HepG2 (cell line): Measurements from ENCODE around the gene TNFAIP2. TPM values are rescaled to one million over a fixed set of nuclear protein-coding genes. Genes with fewer than 3 reads are reported as not detected.

Experiments
- ATAC-seq: fragments of 200-7000 bp; cut with Tn5 transposase; 3 replicates; pipeline ENCODE4 v1.9.1; 2020; ENCODE audit warnings: mild to moderate bottlenecking, moderate library complexity
- BruUV-seq: library from RNA; stranded (reverse); fragments of 400-500 nt; replicated peaks from 2 replicates; lab custom pipeline; 2021; lab: Mats Ljungman, UMichigan
- CTCF ChIA-PET: fragments of 300-600 bp; formaldehyde crosslinking; extraction: SDS; loops from one replicate; lab custom pipeline; 2021; ENCODE audit warnings: low total read pairs, inconsistent platforms, low intra/inter-chr PET ratio; lab: Yijun Ruan, JAX
- POLR2A ChIA-PET: fragments of 350-600 bp; sonication (Branson Sonifier 250); formaldehyde crosslinking; loops from one replicate; lab custom pipeline; 2020; ENCODE audit warnings: antibody characterized with exemption, inconsistent platforms; lab: Yijun Ruan, JAX
- DNase-seq: peaks from one replicate; pipeline ENCODE4 v3.0.0-alpha.2; 2015; ENCODE audit warnings: low spot score
- FAIRE-seq: peaks from 3 replicates; lab custom pipeline; 2011; peaks lifted over from hg19 to GRCh38; lab: Jason Lieb, UNC
- H2AFZ ChIP-seq: one replicate; pipeline ENCODE4 v1.6.1; 2011; ENCODE audit warnings: low read length, inconsistent platforms
- H3K27ac ChIP-seq: fragments of 300-600 bp; 3 replicates; pipeline ENCODE4 v1.8.0; 2011; ENCODE audit warnings: mixed run types, mild to moderate bottlenecking, mixed read lengths, low read length, inconsistent platforms; ENCODE audit not compliant: insufficient read depth; ENCODE audit errors: extremely low read length
- H3K27me3 ChIP-seq, 2 experiments: fragments of 200-600 bp in 1 of 2; 2 replicates in 1 of 2; 3 replicates in 1 of 2; pipeline versions ENCODE4 v1.6.0 to v1.8.0; 2011; ENCODE audit warnings: low read length in 2 of 2, mild to moderate bottlenecking in 2 of 2, moderate library complexity in 2 of 2, inconsistent platforms in 1 of 2; ENCODE audit not compliant: insufficient read depth in 2 of 2, control insufficient read depth in 1 of 2
- H3K36me3 ChIP-seq, 2 experiments: fragments of 200-600 bp in 1 of 2; replicated peaks in 1 of 2; 2 replicates in 1 of 2; 3 replicates in 1 of 2; pipeline versions ENCODE4 v1.5.1 to v1.8.0; 2011; ENCODE audit warnings: low read length in 2 of 2, inconsistent platforms in 1 of 2; ENCODE audit not compliant: insufficient read depth in 2 of 2, control insufficient read depth in 1 of 2
- H3K4me1 ChIP-seq: 2 replicates; pipeline ENCODE4 v1.5.1; 2012; ENCODE audit warnings: low read length, inconsistent platforms; ENCODE audit not compliant: insufficient read depth
- H3K4me2 ChIP-seq: 2 replicates; pipeline ENCODE4 v1.6.0; 2011; ENCODE audit warnings: low read depth, low read length, inconsistent platforms
- H3K4me3 ChIP-seq, 3 experiments: fragments of 200-600 bp in 1 of 3; sonication (generic), shearing (Covaris generic) in 1 of 3; replicated peaks in 1 of 3; 2 replicates each; pipeline ENCODE4 v1.5.1; 2011 to 2016; ENCODE audit warnings: low read length in 3 of 3, inconsistent platforms in 2 of 3, low read depth in 2 of 3, mild to moderate bottlenecking in 2 of 3, control low read depth in 1 of 3, mixed read lengths in 1 of 3; ENCODE audit not compliant: insufficient read depth in 1 of 3
- H3K79me2 ChIP-seq: one replicate; pipeline ENCODE4 v1.6.1; 2011; ENCODE audit warnings: low read length, inconsistent platforms; ENCODE audit not compliant: insufficient read depth
- H3K9ac ChIP-seq: 2 replicates; pipeline ENCODE4 v1.6.0; 2011; ENCODE audit warnings: mild to moderate bottlenecking, low read depth, low read length, inconsistent platforms; ENCODE audit not compliant: insufficient read depth
- H3K9me3 ChIP-seq: 2 replicates; pipeline ENCODE4 v1.5.1; 2012; ENCODE audit warnings: mild to moderate bottlenecking, low read length
- H4K20me1 ChIP-seq: 2 replicates; pipeline ENCODE4 v1.6.0; 2011; ENCODE audit warnings: inconsistent platforms, mild to moderate bottlenecking, low read length, moderate library complexity; ENCODE audit not compliant: insufficient read depth
- ELF4 ChIP-seq: sonication (generic); formaldehyde crosslinking; IDR thresholded peaks from 2 replicates; pipeline ENCODE4 v1.5.0; 2020; ENCODE audit warnings: missing genetic modification reagents, mild to moderate bottlenecking, moderate library complexity, borderline replicate concordance
- HOXA3 ChIP-seq: sonication (generic); formaldehyde crosslinking; IDR thresholded peaks from 2 replicates; pipeline ENCODE4 v1.5.0; 2020; ENCODE audit warnings: missing genetic modification reagents
- PHF21A ChIP-seq: sonication (generic); formaldehyde crosslinking; IDR thresholded peaks from 2 replicates; pipeline ENCODE4 v1.5.0; 2020; ENCODE audit warnings: mild to moderate bottlenecking, missing genetic modification reagents
- RFX1 ChIP-seq: fragments of 450-650 bp; IDR thresholded peaks from 2 replicates; pipeline ENCODE4 v1.6.1; 2017
- RFX3 ChIP-seq: IDR thresholded peaks from 2 replicates; pipeline ENCODE4 v1.6.1; 2016; ENCODE audit warnings: missing biosample characterization, missing genetic modification reagents
- SALL1 ChIP-seq: sonication (generic); formaldehyde crosslinking; IDR thresholded peaks from 2 replicates; pipeline ENCODE4 v1.8.0; 2022; ENCODE audit warnings: mild to moderate bottlenecking, missing genetic modification reagents
- SP140L ChIP-seq: sonication (generic); formaldehyde crosslinking; IDR thresholded peaks from 2 replicates; pipeline ENCODE4 v1.4.0; 2020; ENCODE audit warnings: missing genetic modification reagents, borderline replicate concordance
- ZFP90 ChIP-seq: sonication (generic); formaldehyde crosslinking; IDR thresholded peaks from 2 replicates; pipeline ENCODE4 v1.8.0; 2022; ENCODE audit warnings: missing genetic modification reagents, mild to moderate bottlenecking, inconsistent platforms, borderline replicate concordance
- ZMYM2 ChIP-seq: sonication (generic); formaldehyde crosslinking; IDR thresholded peaks from 2 replicates; pipeline ENCODE4 v1.8.0; 2022; ENCODE audit warnings: mild to moderate bottlenecking, missing genetic modification reagents
- ZNF124 ChIP-seq: sonication (generic); formaldehyde crosslinking; IDR thresholded peaks from 2 replicates; pipeline ENCODE4 v1.4.0; 2020; ENCODE audit warnings: missing genetic modification reagents
- ZNF644 ChIP-seq: IDR thresholded peaks from 2 replicates; pipeline ENCODE4 v1.6.1; 2016; ENCODE audit warnings: low read depth
- WGBS: methylation state at CpG from one replicate; pipeline ENCODE4 v1.1.6; 2017; ENCODE audit warnings: low lambda C conversion rate; 5-methylcytosine and 5-hydroxymethylcytosine counted together
- in situ Hi-C: cut with HindIII; loops from 2 replicates; pipeline ENCODE4 v1.10.0; 2017; ENCODE audit warnings: low pct_unique_long_range_greater_than_20kb; ENCODE audit not compliant: extremely low pct_ligation_motif_present
- intact Hi-C: fragments of 100-400 bp; cut with micrococcal nuclease; formaldehyde crosslinking; loops from one replicate; pipeline ENCODE4 v1.10.0; 2022; ENCODE audit not compliant: unreplicated experiment
- polyA plus RNA-seq, 8 experiments: library from polyadenylated mRNA; depleted of rRNA in 3 of 8; stranded (reverse) in 7 of 8; unstranded in 1 of 8; fragments of >200 nt; fragmentation: Illumina TruSeq in 4 of 8; extraction: Trizol in 4 of 8; gene quantifications; 2 replicates each; pipeline versions ENCODE4 v1.2.1 to v1.2.3, GENCODE V29; 2011 to 2016; ENCODE audit warnings: low read depth in 4 of 8, missing spikeins in 1 of 8, mixed read lengths in 1 of 8; ENCODE audit not compliant: insufficient read depth in 1 of 8
- total RNA-seq, 5 experiments: library from RNA; depleted of rRNA; stranded (reverse); fragments of >200 nt; fragmentation: Illumina TruSeq; extraction: Trizol; gene quantifications; 2 replicates each; pipeline ENCODE4 v1.2.3, GENCODE V29; 2016; ENCODE audit warnings: low read depth in 1 of 5
- TF ChIP-seq, protein P1 (sequence below): sonication (generic); formaldehyde crosslinking; IDR thresholded peaks from 2 replicates; pipeline ENCODE4 v1.9.0; 2022; ENCODE audit warnings: low read depth, missing genetic modification reagents
- TF ChIP-seq, protein P2 (sequence below): sonication (generic); formaldehyde crosslinking; IDR thresholded peaks from 2 replicates; pipeline ENCODE4 v1.4.0; 2020; ENCODE audit warnings: missing genetic modification reagents
- TF ChIP-seq, protein P3 (sequence below): sonication (generic); formaldehyde crosslinking; IDR thresholded peaks from 2 replicates; pipeline ENCODE4; 2020; ENCODE audit warnings: missing genetic modification reagents, mild to moderate bottlenecking, borderline replicate concordance
- TF ChIP-seq, protein P4 (sequence below): sonication (generic); formaldehyde crosslinking; IDR thresholded peaks from 2 replicates; pipeline ENCODE4 v1.4.0; 2020; ENCODE audit warnings: missing genetic modification reagents

Gene TNFAIP2
- total and polyA plus RNA-seq, 2 of the 13 experiments (the other 11 are each of a cell fraction or from before 2014, with no cell fraction given) = 0.46 to 1.5 TPM

DNA sequence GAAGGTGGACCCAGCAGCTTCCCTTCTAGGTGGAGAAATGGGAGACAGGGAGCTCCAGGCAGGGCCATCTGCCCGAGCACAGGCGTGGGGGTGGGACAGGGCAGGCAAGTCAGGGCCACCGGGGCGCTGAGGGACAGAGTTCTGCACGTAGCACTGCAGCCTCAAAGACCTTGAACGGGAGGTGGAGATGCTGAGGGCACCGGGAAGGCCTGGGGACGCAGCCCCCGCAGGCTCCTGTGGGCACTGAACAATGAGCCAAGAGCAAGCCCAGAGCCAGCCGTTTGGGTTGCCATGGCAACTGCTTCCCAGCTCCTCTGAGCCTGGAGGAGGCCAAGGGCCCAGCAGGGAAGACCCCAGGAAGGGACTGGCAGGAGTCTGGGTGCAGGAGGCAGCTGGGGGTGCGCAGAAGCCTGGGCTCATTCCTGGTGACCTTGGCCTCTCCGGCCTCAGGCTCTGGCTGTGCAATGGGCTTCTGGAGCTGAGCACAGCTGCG lies 35.9 kb upstream of the TNFAIP2 start:
- ChIA-PET CTCF (no interaction called here), POLR2A (interaction anchor here (1.2 to 2.0 kb wide), 5 partner anchors 8 to 17 kb away, joined by 3 to 7 read pairs (median 5); no protein-coding TSS in a partner anchor)
- no peaks in the 10 kb centered on the region for H3K36me3 ChIP-seq
- H2AFZ ChIP-seq = no peak overlapping the region
- H3K9ac ChIP-seq = no peak overlapping the region
- DNase-seq (no peak), ATAC-seq (peak; percentile 22), FAIRE-seq (no peak)
- no peaks in the 10 kb centered on the region for H3K79me2 ChIP-seq
- no TSS peak for BruUV-seq
- in situ Hi-C loops (no loop called here), intact Hi-C loops (no loop called here)
- peaks cover 0 to 19% of the 10 kb centered on the region in 2 experiments; a peak in 4 of 5 replicates for H3K27me3 ChIP-seq
- H3K27ac ChIP-seq = no peak overlapping the region
- WGBS = no CpG with 5 or more reads among the region's 13 CpGs
- no peaks in the 10 kb centered on the region for H3K9me3 ChIP-seq
- H3K4me1 ChIP-seq = peaks cover 84% of the 10 kb centered on the region
- H3K4me2 ChIP-seq = peak overlapping the region; percentile 56
- H4K20me1 ChIP-seq = no peaks in the 10 kb centered on the region
- peak overlapping the region in 1 of 3 experiments; percentile 53; a peak in 2 of 6 replicates for H3K4me3 ChIP-seq
- TF ChIP-seq SALL1 (CRISPR knock-in tag) (peak; percentile 65; the same call in 1 of the 2 replicates), RFX3 (CRISPR knock-in tag) (peak; percentile 78), HOXA3 (CRISPR knock-in tag) (peak; percentile 49; the same call in 1 of the 2 replicates), ZNF124 (CRISPR knock-in tag) (no peak), RFX1 (peak; percentile 73), ZNF644 (CRISPR knock-in tag) (no peak), SP140L (no peak), ZMYM2 (no peak), ELF4 (CRISPR knock-in tag) (no peak), PHF21A (CRISPR knock-in tag) (peak; percentile 43; the same call in 1 of the 2 replicates), ZFP90 (CRISPR knock-in tag) (0 out of 2 replicates have a peak, but pooled peaks have one; percentile 44)
- TF ChIP-seq, protein P1, sequence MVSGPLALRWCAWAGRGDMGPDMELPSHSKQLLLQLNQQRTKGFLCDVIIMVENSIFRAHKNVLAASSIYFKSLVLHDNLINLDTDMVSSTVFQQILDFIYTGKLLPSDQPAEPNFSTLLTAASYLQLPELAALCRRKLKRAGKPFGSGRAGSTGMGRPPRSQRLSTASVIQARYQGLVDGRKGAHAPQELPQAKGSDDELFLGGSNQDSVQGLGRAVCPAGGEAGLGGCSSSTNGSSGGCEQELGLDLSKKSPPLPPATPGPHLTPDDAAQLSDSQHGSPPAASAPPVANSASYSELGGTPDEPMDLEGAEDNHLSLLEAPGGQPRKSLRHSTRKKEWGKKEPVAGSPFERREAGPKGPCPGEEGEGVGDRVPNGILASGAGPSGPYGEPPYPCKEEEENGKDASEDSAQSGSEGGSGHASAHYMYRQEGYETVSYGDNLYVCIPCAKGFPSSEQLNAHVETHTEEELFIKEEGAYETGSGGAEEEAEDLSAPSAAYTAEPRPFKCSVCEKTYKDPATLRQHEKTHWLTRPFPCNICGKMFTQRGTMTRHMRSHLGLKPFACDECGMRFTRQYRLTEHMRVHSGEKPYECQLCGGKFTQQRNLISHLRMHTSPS (CRISPR knock-in tag) = peak; percentile 85
- TF ChIP-seq, protein P2, sequence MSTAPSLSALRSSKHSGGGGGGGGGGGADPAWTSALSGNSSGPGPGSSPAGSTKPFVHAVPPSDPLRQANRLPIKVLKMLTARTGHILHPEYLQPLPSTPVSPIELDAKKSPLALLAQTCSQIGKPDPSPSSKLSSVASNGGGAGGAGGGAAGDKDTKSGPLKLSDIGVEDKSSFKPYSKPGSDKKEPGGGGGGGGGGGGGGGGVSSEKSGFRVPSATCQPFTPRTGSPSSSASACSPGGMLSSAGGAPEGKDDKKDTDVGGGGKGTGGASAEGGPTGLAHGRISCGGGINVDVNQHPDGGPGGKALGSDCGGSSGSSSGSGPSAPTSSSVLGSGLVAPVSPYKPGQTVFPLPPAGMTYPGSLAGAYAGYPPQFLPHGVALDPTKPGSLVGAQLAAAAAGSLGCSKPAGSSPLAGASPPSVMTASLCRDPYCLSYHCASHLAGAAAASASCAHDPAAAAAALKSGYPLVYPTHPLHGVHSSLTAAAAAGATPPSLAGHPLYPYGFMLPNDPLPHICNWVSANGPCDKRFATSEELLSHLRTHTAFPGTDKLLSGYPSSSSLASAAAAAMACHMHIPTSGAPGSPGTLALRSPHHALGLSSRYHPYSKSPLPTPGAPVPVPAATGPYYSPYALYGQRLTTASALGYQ (CRISPR knock-in tag) = peak; percentile 30; the same call in 1 of the 2 replicates
- TF ChIP-seq, protein P3, sequence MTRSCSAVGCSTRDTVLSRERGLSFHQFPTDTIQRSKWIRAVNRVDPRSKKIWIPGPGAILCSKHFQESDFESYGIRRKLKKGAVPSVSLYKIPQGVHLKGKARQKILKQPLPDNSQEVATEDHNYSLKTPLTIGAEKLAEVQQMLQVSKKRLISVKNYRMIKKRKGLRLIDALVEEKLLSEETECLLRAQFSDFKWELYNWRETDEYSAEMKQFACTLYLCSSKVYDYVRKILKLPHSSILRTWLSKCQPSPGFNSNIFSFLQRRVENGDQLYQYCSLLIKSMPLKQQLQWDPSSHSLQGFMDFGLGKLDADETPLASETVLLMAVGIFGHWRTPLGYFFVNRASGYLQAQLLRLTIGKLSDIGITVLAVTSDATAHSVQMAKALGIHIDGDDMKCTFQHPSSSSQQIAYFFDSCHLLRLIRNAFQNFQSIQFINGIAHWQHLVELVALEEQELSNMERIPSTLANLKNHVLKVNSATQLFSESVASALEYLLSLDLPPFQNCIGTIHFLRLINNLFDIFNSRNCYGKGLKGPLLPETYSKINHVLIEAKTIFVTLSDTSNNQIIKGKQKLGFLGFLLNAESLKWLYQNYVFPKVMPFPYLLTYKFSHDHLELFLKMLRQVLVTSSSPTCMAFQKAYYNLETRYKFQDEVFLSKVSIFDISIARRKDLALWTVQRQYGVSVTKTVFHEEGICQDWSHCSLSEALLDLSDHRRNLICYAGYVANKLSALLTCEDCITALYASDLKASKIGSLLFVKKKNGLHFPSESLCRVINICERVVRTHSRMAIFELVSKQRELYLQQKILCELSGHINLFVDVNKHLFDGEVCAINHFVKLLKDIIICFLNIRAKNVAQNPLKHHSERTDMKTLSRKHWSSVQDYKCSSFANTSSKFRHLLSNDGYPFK = 0 out of 2 replicates have a peak, but pooled peaks have one; percentile 32
- TF ChIP-seq, protein P4, sequence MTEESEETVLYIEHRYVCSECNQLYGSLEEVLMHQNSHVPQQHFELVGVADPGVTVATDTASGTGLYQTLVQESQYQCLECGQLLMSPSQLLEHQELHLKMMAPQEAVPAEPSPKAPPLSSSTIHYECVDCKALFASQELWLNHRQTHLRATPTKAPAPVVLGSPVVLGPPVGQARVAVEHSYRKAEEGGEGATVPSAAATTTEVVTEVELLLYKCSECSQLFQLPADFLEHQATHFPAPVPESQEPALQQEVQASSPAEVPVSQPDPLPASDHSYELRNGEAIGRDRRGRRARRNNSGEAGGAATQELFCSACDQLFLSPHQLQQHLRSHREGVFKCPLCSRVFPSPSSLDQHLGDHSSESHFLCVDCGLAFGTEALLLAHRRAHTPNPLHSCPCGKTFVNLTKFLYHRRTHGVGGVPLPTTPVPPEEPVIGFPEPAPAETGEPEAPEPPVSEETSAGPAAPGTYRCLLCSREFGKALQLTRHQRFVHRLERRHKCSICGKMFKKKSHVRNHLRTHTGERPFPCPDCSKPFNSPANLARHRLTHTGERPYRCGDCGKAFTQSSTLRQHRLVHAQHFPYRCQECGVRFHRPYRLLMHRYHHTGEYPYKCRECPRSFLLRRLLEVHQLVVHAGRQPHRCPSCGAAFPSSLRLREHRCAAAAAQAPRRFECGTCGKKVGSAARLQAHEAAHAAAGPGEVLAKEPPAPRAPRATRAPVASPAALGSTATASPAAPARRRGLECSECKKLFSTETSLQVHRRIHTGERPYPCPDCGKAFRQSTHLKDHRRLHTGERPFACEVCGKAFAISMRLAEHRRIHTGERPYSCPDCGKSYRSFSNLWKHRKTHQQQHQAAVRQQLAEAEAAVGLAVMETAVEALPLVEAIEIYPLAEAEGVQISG (CRISPR knock-in tag) = 0 out of 2 replicates have a peak, but pooled peaks have one; percentile 30
